ENCODE results near the gene IRGC.

GRCh38 chr19:43719378-43719868 lies 3.5 kb downstream of the IRGC start:
- no peak for TF ChIP-seq POLR2A (IDR thresholded peaks at IDR 0.05)
- TF ChIP-seq, protein P1, sequence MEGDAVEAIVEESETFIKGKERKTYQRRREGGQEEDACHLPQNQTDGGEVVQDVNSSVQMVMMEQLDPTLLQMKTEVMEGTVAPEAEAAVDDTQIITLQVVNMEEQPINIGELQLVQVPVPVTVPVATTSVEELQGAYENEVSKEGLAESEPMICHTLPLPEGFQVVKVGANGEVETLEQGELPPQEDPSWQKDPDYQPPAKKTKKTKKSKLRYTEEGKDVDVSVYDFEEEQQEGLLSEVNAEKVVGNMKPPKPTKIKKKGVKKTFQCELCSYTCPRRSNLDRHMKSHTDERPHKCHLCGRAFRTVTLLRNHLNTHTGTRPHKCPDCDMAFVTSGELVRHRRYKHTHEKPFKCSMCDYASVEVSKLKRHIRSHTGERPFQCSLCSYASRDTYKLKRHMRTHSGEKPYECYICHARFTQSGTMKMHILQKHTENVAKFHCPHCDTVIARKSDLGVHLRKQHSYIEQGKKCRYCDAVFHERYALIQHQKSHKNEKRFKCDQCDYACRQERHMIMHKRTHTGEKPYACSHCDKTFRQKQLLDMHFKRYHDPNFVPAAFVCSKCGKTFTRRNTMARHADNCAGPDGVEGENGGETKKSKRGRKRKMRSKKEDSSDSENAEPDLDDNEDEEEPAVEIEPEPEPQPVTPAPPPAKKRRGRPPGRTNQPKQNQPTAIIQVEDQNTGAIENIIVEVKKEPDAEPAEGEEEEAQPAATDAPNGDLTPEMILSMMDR (IDR thresholded peaks at IDR 0.05): no peak

Measured in esophagus squamous epithelium (tissue), 4 donors.